Astrocyte (in vitro differentiated cells and primary cell): ENCODE data around the gene CYP39A1. TPM values are rescaled to one million over a fixed set of nuclear protein-coding genes. Genes with fewer than 3 reads are reported as not detected.

Experiments
- DNase-seq: peaks from one replicate; pipeline ENCODE4 v3.0.0-alpha.2; 2010; ENCODE audit warnings: low read depth
- FAIRE-seq: peaks from 2 replicates; lab custom pipeline; 2011; peaks lifted over from hg19 to GRCh38; lab: Jason Lieb, UNC
- H2AFZ ChIP-seq: 2 replicates; pipeline ENCODE4 v1.6.0; 2012; ENCODE audit warnings: low read depth, low read length, inconsistent platforms
- H3K27ac ChIP-seq: 2 replicates; pipeline ENCODE4 v1.5.1; 2011; ENCODE audit warnings: low read depth, low read length, inconsistent platforms
- H3K27me3 ChIP-seq: 2 replicates; pipeline ENCODE4 v1.6.0; 2011; ENCODE audit warnings: low read length, inconsistent platforms; ENCODE audit not compliant: insufficient read depth
- H3K36me3 ChIP-seq: 2 replicates; pipeline ENCODE4 v1.5.1; 2011; ENCODE audit warnings: low read length, inconsistent platforms; ENCODE audit not compliant: insufficient read depth
- H3K4me1 ChIP-seq: 2 replicates; pipeline ENCODE4 v1.5.1; 2011; ENCODE audit warnings: low read length, inconsistent platforms; ENCODE audit not compliant: insufficient read depth
- H3K4me2 ChIP-seq: 2 replicates; pipeline ENCODE4 v1.6.0; 2012; ENCODE audit warnings: low read length, inconsistent platforms
- H3K4me3 ChIP-seq: 2 replicates; pipeline ENCODE4 v1.5.1; 2011; ENCODE audit warnings: low read depth, mild to moderate bottlenecking, low read length, inconsistent platforms; ENCODE audit not compliant: insufficient read depth
- H3K79me2 ChIP-seq: 2 replicates; pipeline ENCODE4 v1.6.0; 2012; ENCODE audit warnings: mild to moderate bottlenecking, low read length, inconsistent platforms; ENCODE audit not compliant: insufficient read depth
- H3K9ac ChIP-seq: 2 replicates; pipeline ENCODE4 v1.6.0; 2012; ENCODE audit warnings: mild to moderate bottlenecking, low read length, inconsistent platforms
- H3K9me3 ChIP-seq: 2 replicates; pipeline ENCODE4 v1.5.1; 2012; ENCODE audit warnings: low read depth, mild to moderate bottlenecking, low read length, inconsistent platforms; ENCODE audit not compliant: insufficient read depth
- H4K20me1 ChIP-seq: 2 replicates; pipeline ENCODE4 v1.6.0; 2012; ENCODE audit warnings: low read length, inconsistent platforms; ENCODE audit not compliant: insufficient read depth
- H3K27ac Mint-ChIP-seq: one replicate; pipeline ENCODE4 v1.8.0; 2021; ENCODE audit warnings: mild to moderate bottlenecking, mixed read lengths; ENCODE audit not compliant: unreplicated experiment
- H3K27me3 Mint-ChIP-seq: one replicate; pipeline ENCODE4 v1.8.0; 2021; ENCODE audit warnings: low read depth, mixed read lengths; ENCODE audit not compliant: unreplicated experiment
- H3K36me3 Mint-ChIP-seq: one replicate; pipeline ENCODE4 v1.8.0; 2021; ENCODE audit warnings: low read depth, mixed read lengths; ENCODE audit not compliant: unreplicated experiment
- H3K4me1 Mint-ChIP-seq: one replicate; pipeline ENCODE4 v1.8.0; 2021; ENCODE audit warnings: low read depth, mixed read lengths; ENCODE audit not compliant: unreplicated experiment
- H3K4me3 Mint-ChIP-seq: one replicate; pipeline ENCODE4 v1.8.0; 2021; ENCODE audit warnings: mild to moderate bottlenecking, moderate library complexity, mixed read lengths; ENCODE audit not compliant: unreplicated experiment
- H3K9me3 Mint-ChIP-seq: one replicate; pipeline ENCODE4 v1.8.0; 2021; ENCODE audit warnings: mild to moderate bottlenecking, mixed read lengths; ENCODE audit not compliant: unreplicated experiment
- CTCF ChIP-seq: IDR thresholded peaks from 2 replicates; pipeline ENCODE4 v1.5.1; 2011; ENCODE audit warnings: low read depth, mild to moderate bottlenecking, inconsistent platforms, low read length, moderate library complexity; ENCODE audit not compliant: insufficient read depth
- EZH2 ChIP-seq: IDR thresholded peaks from 2 replicates; pipeline ENCODE4 v1.6.1; 2012; ENCODE audit warnings: mild to moderate bottlenecking, low read length, inconsistent platforms; ENCODE audit not compliant: insufficient read depth
- total RNA-seq: library from RNA; stranded (reverse); gene quantifications from 2 replicates; pipeline ENCODE4 v1.2.1, GENCODE V29; 2021

CYP39A1 gene
- total RNA-seq, 1 donor from 2014 or later, result 0.84 TPM

GRCh38 chr6:46592046-46592445, 60.6 kb downstream of the CYP39A1 start:
- H2AFZ ChIP-seq, result no peak overlapping the region
- Mint-ChIP-seq H3K36me3 (no peaks in the 10 kb centered on the region), H3K4me3 (no peak overlapping the region), H3K27me3 (peaks cover 2% of the 10 kb centered on the region), H3K9me3 (peaks cover 2% of the 10 kb centered on the region), H3K27ac (no peak overlapping the region), H3K4me1 (no peaks in the 10 kb centered on the region)
- DNase-seq, result no peak
- FAIRE-seq, result no peak
- no peak overlapping the region for H3K4me2 ChIP-seq
- H3K27me3 ChIP-seq, result no peaks in the 10 kb centered on the region
- H3K4me1 ChIP-seq, result no peaks in the 10 kb centered on the region
- no peak overlapping the region for H3K9ac ChIP-seq
- no peak overlapping the region for H3K27ac ChIP-seq
- H4K20me1 ChIP-seq, result no peaks in the 10 kb centered on the region
- TF ChIP-seq EZH2 (no peak), CTCF (no peak)
- no peaks in the 10 kb centered on the region for H3K79me2 ChIP-seq
- H3K9me3 ChIP-seq, result no peaks in the 10 kb centered on the region
- H3K4me3 ChIP-seq, result no peak overlapping the region
- H3K36me3 ChIP-seq, result no peaks in the 10 kb centered on the region

- FAIRE-seq (no peak), DNase-seq (no peak)
- Mint-ChIP-seq H3K27me3 (peaks cover 2% of the 10 kb centered on the region), H3K4me3 (no peak overlapping the region), H3K9me3 (peaks cover 2% of the 10 kb centered on the region), H3K27ac (no peak overlapping the region), H3K4me1 (no peaks in the 10 kb centered on the region), H3K36me3 (no peaks in the 10 kb centered on the region)
- Histone ChIP-seq H3K27me3 (no peaks in the 10 kb centered on the region), H3K9ac (no peak overlapping the region), H3K9me3 (no peaks in the 10 kb centered on the region), H2AFZ (no peak overlapping the region), H3K4me1 (no peaks in the 10 kb centered on the region), H3K4me3 (no peak overlapping the region), H3K79me2 (no peaks in the 10 kb centered on the region), H4K20me1 (no peaks in the 10 kb centered on the region), H3K36me3 (no peaks in the 10 kb centered on the region), H3K4me2 (no peak overlapping the region), H3K27ac (no peak overlapping the region)
- TF ChIP-seq CTCF (no peak), EZH2 (no peak)
These were observed 61.9 kb downstream of the CYP39A1 start for GRCh38 chr6:46590765-46591164.

GRCh38 chr6:46586906-46587305, 65.7 kb downstream of the CYP39A1 start:
- H3K4me1 Mint-ChIP-seq, result peaks cover 10% of the 10 kb centered on the region
- Histone ChIP-seq H3K4me2 (no peak overlapping the region), H3K27me3 (no peaks in the 10 kb centered on the region), H3K79me2 (no peaks in the 10 kb centered on the region), H4K20me1 (no peaks in the 10 kb centered on the region), H3K27ac (no peak overlapping the region), H3K4me1 (no peaks in the 10 kb centered on the region), H3K4me3 (no peak overlapping the region), H3K9me3 (no peaks in the 10 kb centered on the region), H3K36me3 (no peaks in the 10 kb centered on the region), H3K9ac (no peak overlapping the region), H2AFZ (no peak overlapping the region)
- no peaks in the 10 kb centered on the region for H3K36me3 Mint-ChIP-seq
- peaks cover 2% of the 10 kb centered on the region for H3K27me3 Mint-ChIP-seq
- DNase-seq (no peak), FAIRE-seq (no peak)
- no peak for TF ChIP-seq CTCF
- TF ChIP-seq EZH2, result no peak
- no peaks in the 10 kb centered on the region for H3K9me3 Mint-ChIP-seq
- no peak overlapping the region for H3K27ac Mint-ChIP-seq
- H3K4me3 Mint-ChIP-seq, result no peak overlapping the region
